Fibroblast of lung (primary cell): ENCODE data around the gene SPTBN5.

Source experiments
- EZH2 ChIP-seq: IDR thresholded peaks from 2 replicates; pipeline ENCODE4 v1.5.1; 2012; ENCODE audit warnings: low read length, control low read depth, mild to moderate bottlenecking; ENCODE audit errors: missing control alignments
- TF ChIP-seq, protein P1 (sequence below), 2 donors: IDR thresholded peaks in 1 of 2; conservative IDR thresholded peaks in 1 of 2; 1 replicate in 1 of 2; 2 replicates in 1 of 2; pipeline ENCODE4 v1.5.1; 2011 to 2012; ENCODE audit warnings: low read length in 2 of 2, control low read depth in 1 of 2, inconsistent platforms in 1 of 2, low read depth in 1 of 2, mild to moderate bottlenecking in 1 of 2

DNA sequence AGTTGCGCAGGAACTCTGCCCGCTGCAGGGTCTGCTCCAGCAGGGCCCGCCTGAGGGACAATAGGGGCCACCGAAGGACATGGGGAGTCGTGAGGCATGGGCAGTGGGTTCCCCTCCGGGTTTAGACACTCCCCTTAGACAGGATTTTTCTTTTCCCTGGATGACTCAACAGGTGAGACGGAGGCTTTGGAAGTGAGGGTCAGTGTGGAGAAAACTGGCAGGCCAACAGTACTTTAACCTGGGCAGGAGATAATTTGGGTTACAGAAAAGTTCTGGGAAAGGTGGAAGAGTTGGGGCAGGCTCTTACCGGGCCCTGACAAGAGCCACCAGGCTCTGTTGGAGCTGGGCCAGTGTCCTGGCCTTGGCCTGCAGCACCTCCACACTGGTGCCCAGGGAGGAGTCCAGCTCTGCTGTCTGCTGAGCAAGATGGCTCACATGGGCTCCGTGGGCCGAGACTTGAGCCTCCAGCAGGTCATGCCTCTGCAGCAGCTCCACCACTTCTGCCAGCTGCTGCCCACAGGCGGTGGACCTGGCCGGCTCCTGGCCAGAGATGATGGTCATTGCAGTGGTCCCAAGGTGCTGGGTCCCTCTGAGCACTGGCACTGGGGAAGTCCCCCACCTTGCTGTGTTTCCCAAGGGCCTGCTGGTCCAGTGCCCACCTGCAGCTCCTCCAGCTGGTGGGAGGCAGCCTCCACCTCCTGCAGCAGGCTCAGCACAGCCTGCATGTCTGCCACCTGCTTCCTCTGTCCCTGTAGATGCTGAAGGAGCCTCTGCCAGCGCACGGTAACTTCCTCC is 11.0 kb downstream of the SPTBN5 start:
- TF ChIP-seq, protein P1, sequence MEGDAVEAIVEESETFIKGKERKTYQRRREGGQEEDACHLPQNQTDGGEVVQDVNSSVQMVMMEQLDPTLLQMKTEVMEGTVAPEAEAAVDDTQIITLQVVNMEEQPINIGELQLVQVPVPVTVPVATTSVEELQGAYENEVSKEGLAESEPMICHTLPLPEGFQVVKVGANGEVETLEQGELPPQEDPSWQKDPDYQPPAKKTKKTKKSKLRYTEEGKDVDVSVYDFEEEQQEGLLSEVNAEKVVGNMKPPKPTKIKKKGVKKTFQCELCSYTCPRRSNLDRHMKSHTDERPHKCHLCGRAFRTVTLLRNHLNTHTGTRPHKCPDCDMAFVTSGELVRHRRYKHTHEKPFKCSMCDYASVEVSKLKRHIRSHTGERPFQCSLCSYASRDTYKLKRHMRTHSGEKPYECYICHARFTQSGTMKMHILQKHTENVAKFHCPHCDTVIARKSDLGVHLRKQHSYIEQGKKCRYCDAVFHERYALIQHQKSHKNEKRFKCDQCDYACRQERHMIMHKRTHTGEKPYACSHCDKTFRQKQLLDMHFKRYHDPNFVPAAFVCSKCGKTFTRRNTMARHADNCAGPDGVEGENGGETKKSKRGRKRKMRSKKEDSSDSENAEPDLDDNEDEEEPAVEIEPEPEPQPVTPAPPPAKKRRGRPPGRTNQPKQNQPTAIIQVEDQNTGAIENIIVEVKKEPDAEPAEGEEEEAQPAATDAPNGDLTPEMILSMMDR (conservative IDR thresholded peaks at IDR 0.05 in 1 of 2, IDR thresholded peaks at IDR 0.05 in 1 of 2; ENCODE audit: low read depth in 1 of 2, low read length in 2 of 2), result no peak
- TF ChIP-seq EZH2, result no peak
